ENCODE data around the gene BIVM. TPM values are rescaled to one million over a fixed set of nuclear protein-coding genes. Genes with fewer than 3 reads are reported as not detected.

BIVM gene
- total RNA-seq, 2 donors from 2014 or later, result 15.3 to 16.8 TPM

- DNase-seq (ENCODE audit: low spot score), result no peak
- intact Hi-C loops (cut with DNase I), result no loop called here
These were observed 26.5 kb downstream of the BIVM start for GRCh38 chr13:102825400-102825799.

GRCh38 chr13:102825921-102826706, 27.2 kb downstream of the BIVM start:
- DNase-seq (ENCODE audit: low spot score), result no peak
- intact Hi-C loops (cut with DNase I), result no loop called here

GRCh38 chr13:102830646-102831045, 31.7 kb downstream of the BIVM start:
- intact Hi-C loops (cut with DNase I), result no loop called here
- DNase-seq (ENCODE audit: low spot score), result no peak

GRCh38 chr13:102836471-102836870, 37.6 kb downstream of the BIVM start:
- DNase-seq (ENCODE audit: low spot score), result no peak
- intact Hi-C loops (cut with DNase I), result no loop called here

GRCh38 chr13:102838273-102838672, 39.4 kb downstream of the BIVM start:
- intact Hi-C loops (cut with DNase I), result no loop called here

GRCh38 chr13:102838982-102839381, 40.1 kb downstream of the BIVM start:
- no peak for DNase-seq (ENCODE audit: low spot score)

More at GRCh38 chr13:102838273-102838672, 39.4 kb downstream of the BIVM start:
- no peak for DNase-seq (ENCODE audit: low spot score)

GRCh38 chr13:102839462-102839861, 40.5 kb downstream of the BIVM start:
- no peak for DNase-seq (ENCODE audit: low spot score)
- intact Hi-C loops (cut with DNase I), result no loop called here

More at GRCh38 chr13:102838982-102839381, 40.1 kb downstream of the BIVM start:
- intact Hi-C loops (cut with DNase I), result no loop called here

GRCh38 chr13:102845289-102845629, 46.3 kb downstream of the BIVM start:
- DNase-seq (ENCODE audit: low spot score), result no peak
- intact Hi-C loops (cut with DNase I), result loop anchor here in 1 of 2 donors (5.0 kb wide), 2 partner anchors 48 to 248 kb away; partner anchors contain the start of genes BIVM, POGLUT2 and TPP2

- DNase-seq (ENCODE audit: low spot score), result peak; percentile 98
- intact Hi-C loops (cut with DNase I), result loop anchor here in 1 of 2 donors (5.0 kb wide), 2 partner anchors 48 to 248 kb away; partner anchors contain the start of genes BIVM, POGLUT2 and TPP2
These were observed 46.8 kb downstream of the BIVM start, which contains the start of gene ERCC5 for GRCh38 chr13:102845630-102846260. Gene ERCC5, plus strand, starts transcription at chr13:102846032. Its CDS starts 235 bp downstream, at chr13:102846267.

- intact Hi-C loops (cut with DNase I), result loop anchor here in 1 of 2 donors (5.0 kb wide), 2 partner anchors 49 to 249 kb away; partner anchors contain the start of genes BIVM, POGLUT2 and TPP2
- peak; percentile 82 for DNase-seq (ENCODE audit: low spot score)
These were observed 47.5 kb downstream of the BIVM start for GRCh38 chr13:102846261-102847015.

GRCh38 chr13:102847272-102848234, 48.6 kb downstream of the BIVM start:
- intact Hi-C loops (cut with DNase I), result loop anchor here in 1 of 2 donors (5.0 kb wide), 2 partner anchors 50 to 250 kb away; partner anchors contain the start of genes BIVM, POGLUT2 and TPP2
- no peak for DNase-seq (ENCODE audit: low spot score)

- no peak for DNase-seq (ENCODE audit: low spot score)
- intact Hi-C loops (cut with DNase I), result loop anchor here in 1 of 2 donors (5.0 kb wide), 2 partner anchors 52 to 252 kb away; partner anchors contain the start of genes BIVM, POGLUT2 and TPP2
These were observed 50.0 kb downstream of the BIVM start for GRCh38 chr13:102848956-102849355.

GRCh38 chr13:102852556-102852955, 53.6 kb downstream of the BIVM start:
- intact Hi-C loops (cut with DNase I), result loop anchor here in 1 of 2 donors (5.0 kb wide), 1 partner anchor 270 kb away; no protein-coding TSS in a partner anchor
- DNase-seq (ENCODE audit: low spot score), result no peak

GRCh38 chr13:102854675-102855074, 55.8 kb downstream of the BIVM start:
- intact Hi-C loops (cut with DNase I), result loop anchor here in 1 of 2 donors (5.0 kb wide), 1 partner anchor 272 kb away; no protein-coding TSS in a partner anchor
- no peak for DNase-seq (ENCODE audit: low spot score)

GRCh38 chr13:102856557-102856956, 57.6 kb downstream of the BIVM start:
- intact Hi-C loops (cut with DNase I), result no loop called here
- no peak for DNase-seq (ENCODE audit: low spot score)

- intact Hi-C loops (cut with DNase I), result no loop called here
- no peak for DNase-seq (ENCODE audit: low spot score)
These were observed 63.8 kb downstream of the BIVM start for GRCh38 chr13:102862624-102863210.

- intact Hi-C loops (cut with DNase I), result no loop called here
- no peak for DNase-seq (ENCODE audit: low spot score)
These were observed 64.7 kb downstream of the BIVM start for GRCh38 chr13:102863590-102863989.

Measured in posterior vena cava (tissue), 2 donors.